CD4-positive, alpha-beta T cell (primary cell): ENCODE measurements around the gene EEFSEC. TPM values are rescaled to one million over a fixed set of nuclear protein-coding genes. Genes with fewer than 3 reads are reported as not detected.

Experiments used
- ATAC-seq: fragments of 200-7000 bp; cut with Tn5 transposase; one replicate; pipeline ENCODE4 v1.10.0; 2022; ENCODE audit warnings: mild to moderate bottlenecking; ENCODE audit not compliant: poor library complexity
- CTCF ChIA-PET: fragments of 350-600 bp; sonication (Branson Sonifier 250); formaldehyde crosslinking; loops from one replicate; lab custom pipeline; 2021; ENCODE audit warnings: antibody characterized with exemption, inconsistent platforms; lab: Charles Lee
- POLR2A ChIA-PET: fragments of 350-600 bp; sonication (Branson Sonifier 250); formaldehyde crosslinking; loops from one replicate; lab custom pipeline; 2021; ENCODE audit warnings: antibody characterized with exemption, inconsistent platforms; lab: Charles Lee
- DNase-seq, 14 experiments: peaks; one replicate each; pipeline ENCODE4 v3.0.0-alpha.2; 2013 to 2020; ENCODE audit warnings: mixed read lengths in 2 of 14
- H3K27ac ChIP-seq, 2 donors: one replicate each; pipeline versions ENCODE4 v1.5.1 to v1.7.0; 2013; ENCODE audit warnings: low read length in 2 of 2, low read depth in 1 of 2, mild to moderate bottlenecking in 1 of 2
- H3K27me3 ChIP-seq, 2 experiments: 1 replicate in 1 of 2; 2 replicates in 1 of 2; pipeline versions ENCODE4 v1.6.1 to v1.7.0; 2013; ENCODE audit warnings: low read length in 2 of 2, control low read depth in 1 of 2, mild to moderate bottlenecking in 1 of 2, moderate library complexity in 1 of 2; ENCODE audit not compliant: insufficient read depth in 2 of 2, control insufficient read depth in 1 of 2
- H3K36me3 ChIP-seq: one replicate; pipeline ENCODE4 v1.6.1; 2013; ENCODE audit warnings: low read length, control low read depth; ENCODE audit not compliant: insufficient read depth
- H3K4me1 ChIP-seq: one replicate; pipeline ENCODE4 v1.6.1; 2013; ENCODE audit warnings: low read length, control low read depth; ENCODE audit not compliant: insufficient read depth
- H3K4me3 ChIP-seq: one replicate; pipeline ENCODE4 v1.5.1; 2013; ENCODE audit warnings: mild to moderate bottlenecking, low read length, moderate library complexity
- H3K9me3 ChIP-seq, 2 experiments: 1 replicate in 1 of 2; 2 replicates in 1 of 2; pipeline versions ENCODE4 v1.6.1 to v1.7.0; 2013; ENCODE audit warnings: low read length in 2 of 2, mild to moderate bottlenecking in 2 of 2, control low read depth in 1 of 2, moderate library complexity in 1 of 2; ENCODE audit not compliant: control insufficient read depth in 1 of 2, insufficient read depth in 1 of 2
- H3K27ac Mint-ChIP-seq: one replicate; pipeline ENCODE4 v1.8.0; 2020; ENCODE audit warnings: mixed read lengths
- H3K27me3 Mint-ChIP-seq: one replicate; pipeline ENCODE4 v1.8.0; 2021; ENCODE audit warnings: mixed read lengths
- H3K36me3 Mint-ChIP-seq: one replicate; pipeline ENCODE4 v1.8.0; 2021; ENCODE audit warnings: low read depth, mixed read lengths
- H3K4me1 Mint-ChIP-seq: one replicate; pipeline ENCODE4 v1.8.0; 2021; ENCODE audit warnings: low read depth, mixed read lengths
- H3K4me3 Mint-ChIP-seq: one replicate; pipeline ENCODE4 v1.8.0; 2020; ENCODE audit warnings: mild to moderate bottlenecking, mixed read lengths
- H3K9me3 Mint-ChIP-seq: one replicate; pipeline ENCODE4 v1.8.0; 2020; ENCODE audit warnings: mixed read lengths
- CTCF ChIP-seq: fragments of 200-600 bp; IDR thresholded peaks from one replicate; pipeline ENCODE4 v1.8.0; 2022; ENCODE audit warnings: antibody characterized with exemption, mild to moderate bottlenecking
- intact Hi-C, 2 experiments: fragments of 100-400 bp; cut with DNase I in 1 of 2; cut with micrococcal nuclease in 1 of 2; formaldehyde crosslinking; loops; one replicate each; pipeline versions ENCODE4 v1.15.1 to v1.9.0; 2023 to 2025; cut with DNase I, micrococcal nuclease
- total RNA-seq, 174 experiments: library from RNA in 2 of 174; stranded (reverse) in 2 of 174; gene quantifications; one replicate each; pipeline ENCODE4 v1.2.3 and lab custom pipeline; 2021 to 2026

EEFSEC gene
- total RNA-seq, 2 experiments from 2014 or later = 13.1 to 13.9 TPM

- ATAC-seq (no peak), DNase-seq (peak in 1 of 14 experiments; percentile 27)
- ChIA-PET POLR2A (interaction anchor here (0.8 kb wide), 1 partner anchor 14 kb away, joined by 3 read pairs; no protein-coding TSS in a partner anchor), CTCF (no interaction called here)
- H3K9me3 Mint-ChIP-seq = peaks cover 13% of the 10 kb centered on the region
- Histone ChIP-seq H3K4me1 (peaks cover 43% of the 10 kb centered on the region), H3K9me3 (no peaks in the 10 kb centered on the region), H3K36me3 (no peaks in the 10 kb centered on the region), H3K27ac (peak overlapping the region; percentile 64 to 79), H3K27me3 (no peaks in the 10 kb centered on the region), H3K4me3 (no peak overlapping the region)
- H3K27me3 Mint-ChIP-seq = no peaks in the 10 kb centered on the region
- peaks cover 77% of the 10 kb centered on the region for H3K4me1 Mint-ChIP-seq
- H3K27ac Mint-ChIP-seq = peak overlapping the region; percentile 95
- H3K36me3 Mint-ChIP-seq = peaks cover 51% of the 10 kb centered on the region
- intact Hi-C loops = loop anchor here in 1 of 2 experiments (1.0 kb wide), 1 partner anchor 39 kb away; no protein-coding TSS in a partner anchor
- TF ChIP-seq CTCF = no peak
- peak overlapping the region; percentile 57 for H3K4me3 Mint-ChIP-seq
Observed at GRCh38 chr3:128293930-128294329, 140.6 kb downstream of the EEFSEC start.

GRCh38 chr3:128294999-128295468, 141.8 kb downstream of the EEFSEC start:
- CTCF ChIA-PET = no interaction called here
- Mint-ChIP-seq H3K27ac (peak overlapping the region; percentile 95), H3K4me3 (peak overlapping the region; percentile 49), H3K36me3 (peaks cover 44% of the 10 kb centered on the region), H3K9me3 (peaks cover 8% of the 10 kb centered on the region), H3K4me1 (peaks cover 76% of the 10 kb centered on the region), H3K27me3 (no peaks in the 10 kb centered on the region)
- H3K27ac ChIP-seq = peak overlapping the region; percentile 64 to 79
- ATAC-seq (peak; percentile 76), DNase-seq (peak in 6 of 14 experiments; percentile 9 to 74 (median 52))
- intact Hi-C loops = loop anchor here in 1 of 2 experiments (1.0 kb wide), 1 partner anchor 21 kb away; no protein-coding TSS in a partner anchor
- TF ChIP-seq CTCF = no peak
- no peak overlapping the region for H3K4me3 ChIP-seq
- no peaks in the 10 kb centered on the region for H3K27me3 ChIP-seq
- no peaks in the 10 kb centered on the region for H3K36me3 ChIP-seq
- H3K9me3 ChIP-seq = no peaks in the 10 kb centered on the region
- peaks cover 43% of the 10 kb centered on the region for H3K4me1 ChIP-seq
- POLR2A ChIA-PET = interaction anchor here (1.0 to 3.4 kb wide), 6 partner anchors 13 to 141 kb away, joined by 3 to 21 read pairs (median 8); no protein-coding TSS in a partner anchor

- Mint-ChIP-seq H3K4me1 (peaks cover 73% of the 10 kb centered on the region), H3K9me3 (peaks cover 5% of the 10 kb centered on the region), H3K27ac (peak overlapping the region; percentile 95), H3K27me3 (no peaks in the 10 kb centered on the region), H3K4me3 (peak overlapping the region; percentile 59), H3K36me3 (peaks cover 31% of the 10 kb centered on the region)
- Histone ChIP-seq H3K27me3 (no peaks in the 10 kb centered on the region), H3K9me3 (no peaks in the 10 kb centered on the region), H3K4me3 (no peak overlapping the region), H3K27ac (no peak overlapping the region), H3K4me1 (peaks cover 43% of the 10 kb centered on the region), H3K36me3 (no peaks in the 10 kb centered on the region)
- intact Hi-C loops = no loop called here
- ChIA-PET CTCF (no interaction called here), POLR2A (interaction anchor here (0.9 to 3.4 kb wide), 5 partner anchors 11 to 53 kb away, joined by 4 to 21 read pairs (median 12); no protein-coding TSS in a partner anchor)
- TF ChIP-seq CTCF = no peak
- DNase-seq (no peak), ATAC-seq (no peak)
Observed at GRCh38 chr3:128296469-128297251, 143.4 kb downstream of the EEFSEC start.
